MM.1S (cell line): Measurements from ENCODE around the gene PLEKHO1.

ENCODE experiments used
- CTCF ChIP-seq: fragments of 300-600 bp; sonication (generic); IDR thresholded peaks from 2 replicates; pipeline ENCODE4 v1.5.1; 2016; ENCODE audit warnings: antibody characterized with exemption, low read length, mixed read lengths
- EZH2 ChIP-seq: fragments of 300-600 bp; sonication (generic); optimal IDR thresholded peaks from 2 replicates; pipeline ENCODE3; 2017; ENCODE audit warnings: low read depth, mild to moderate bottlenecking, antibody characterized with exemption, low read length, mixed read lengths
- EZH2phosphoT487 ChIP-seq: fragments of 300-600 bp; sonication (generic); IDR thresholded peaks from 2 replicates; pipeline ENCODE4 v1.6.1; 2018; ENCODE audit warnings: antibody characterized with exemption, low read length

GRCh38 chr1:150102986-150103385, 46.7 kb upstream of the PLEKHO1 start:
- TF ChIP-seq CTCF (no peak), EZH2 (no peak), EZH2phosphoT487 (no peak)
